Ovary (tissue), 3 donors: ENCODE data around the gene HERC6.

Experiments used
- CTCF ChIP-seq, 3 donors: fragments of 450-650 bp in 2 of 3; fragments of 200-600 bp in 1 of 3; IDR thresholded peaks; one replicate each; pipeline versions ENCODE4 v1.5.1 to v1.8.0; 2016 to 2022; ENCODE audit warnings: antibody characterized with exemption in 3 of 3, mild to moderate bottlenecking in 1 of 3
- EP300 ChIP-seq: sonication (generic); formaldehyde crosslinking; IDR thresholded peaks from one replicate; pipeline ENCODE4 v1.6.1; 2017; ENCODE audit warnings: antibody characterized with exemption
- POLR2A ChIP-seq: fragments of 450-650 bp; IDR thresholded peaks from one replicate; pipeline ENCODE4 v1.6.1; 2017; ENCODE audit warnings: antibody characterized with exemption, mild to moderate bottlenecking, moderate library complexity
- donor health status: DM: no; HTN: no; CAD: no.

GRCh38 chr4:88465653-88466192 is 87.1 kb downstream of the HERC6 start:
- TF ChIP-seq EP300 (no peak), CTCF (IDR thresholded peaks at IDR 0.05) (no peak), POLR2A (no peak)
